Measurements from ENCODE around the gene F13A1. TPM values are rescaled to one million over a fixed set of nuclear protein-coding genes. Genes with fewer than 3 reads are reported as not detected.

Gene F13A1
- total RNA-seq, 1 donor from 2014 or later, result 187 TPM

DNA sequence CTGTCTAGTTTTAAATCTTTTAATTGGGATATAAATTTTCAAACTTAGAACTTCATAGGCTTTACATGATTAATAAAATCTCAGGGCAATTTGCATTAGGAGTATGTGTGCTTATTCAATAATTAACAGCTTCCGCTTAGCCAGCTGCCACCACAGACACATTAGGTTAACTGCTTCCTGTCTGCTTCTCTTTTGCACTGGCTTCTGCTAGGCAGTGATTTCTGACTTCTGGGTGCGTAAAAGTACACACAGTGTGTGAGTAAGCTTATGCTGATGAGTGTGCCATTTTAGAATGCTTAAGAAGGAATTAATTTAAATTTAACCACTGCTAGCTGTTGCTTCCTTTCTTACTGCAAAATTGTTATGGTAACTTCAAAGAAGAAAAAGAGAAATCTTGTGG is 73.9 kb downstream of the F13A1 start:
- no peak for ATAC-seq
- DNase-seq, result no peak
- TF ChIP-seq, protein P1, sequence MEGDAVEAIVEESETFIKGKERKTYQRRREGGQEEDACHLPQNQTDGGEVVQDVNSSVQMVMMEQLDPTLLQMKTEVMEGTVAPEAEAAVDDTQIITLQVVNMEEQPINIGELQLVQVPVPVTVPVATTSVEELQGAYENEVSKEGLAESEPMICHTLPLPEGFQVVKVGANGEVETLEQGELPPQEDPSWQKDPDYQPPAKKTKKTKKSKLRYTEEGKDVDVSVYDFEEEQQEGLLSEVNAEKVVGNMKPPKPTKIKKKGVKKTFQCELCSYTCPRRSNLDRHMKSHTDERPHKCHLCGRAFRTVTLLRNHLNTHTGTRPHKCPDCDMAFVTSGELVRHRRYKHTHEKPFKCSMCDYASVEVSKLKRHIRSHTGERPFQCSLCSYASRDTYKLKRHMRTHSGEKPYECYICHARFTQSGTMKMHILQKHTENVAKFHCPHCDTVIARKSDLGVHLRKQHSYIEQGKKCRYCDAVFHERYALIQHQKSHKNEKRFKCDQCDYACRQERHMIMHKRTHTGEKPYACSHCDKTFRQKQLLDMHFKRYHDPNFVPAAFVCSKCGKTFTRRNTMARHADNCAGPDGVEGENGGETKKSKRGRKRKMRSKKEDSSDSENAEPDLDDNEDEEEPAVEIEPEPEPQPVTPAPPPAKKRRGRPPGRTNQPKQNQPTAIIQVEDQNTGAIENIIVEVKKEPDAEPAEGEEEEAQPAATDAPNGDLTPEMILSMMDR (IDR thresholded peaks at IDR 0.05), result no peak
- Histone ChIP-seq H3K36me3 (no peaks in the 10 kb centered on the region), H3K4me1 (no peaks in the 10 kb centered on the region), H3K9me3 (no peaks in the 10 kb centered on the region), H3K27me3 (ENCODE audit: low read depth) (no peaks in the 10 kb centered on the region), H3K27ac (no peak overlapping the region), H3K4me3 (no peak overlapping the region)
- intact Hi-C loops (cut with DNase I), result no loop called here

DNA sequence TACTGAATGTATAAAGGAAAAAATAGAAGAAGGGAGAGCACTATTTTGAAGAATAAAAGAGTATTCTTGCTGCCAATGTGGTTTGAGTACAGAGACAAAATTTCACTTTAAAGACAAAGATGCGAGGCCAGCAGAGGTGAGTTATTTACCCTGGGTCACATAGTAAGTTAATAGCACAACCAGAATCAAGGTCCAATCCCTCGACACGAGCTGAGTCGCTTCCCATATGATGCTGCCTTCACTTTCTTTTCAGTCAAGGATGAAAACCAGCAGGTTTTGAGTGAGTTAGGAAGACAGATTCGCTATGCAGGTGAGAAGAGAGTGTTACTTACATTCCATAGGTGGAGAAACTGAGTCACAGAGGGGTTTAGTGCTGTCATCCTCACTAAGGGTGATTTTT is 75.8 kb downstream of the F13A1 start:
- Histone ChIP-seq H3K27me3 (ENCODE audit: low read depth) (no peaks in the 10 kb centered on the region), H3K9me3 (no peaks in the 10 kb centered on the region), H3K4me1 (no peaks in the 10 kb centered on the region), H3K36me3 (no peaks in the 10 kb centered on the region), H3K4me3 (no peak overlapping the region), H3K27ac (no peak overlapping the region)
- no peak for DNase-seq
- intact Hi-C loops (cut with DNase I), result no loop called here
- ATAC-seq, result no peak
- TF ChIP-seq, protein P1 (IDR thresholded peaks at IDR 0.05), result no peak

DNA sequence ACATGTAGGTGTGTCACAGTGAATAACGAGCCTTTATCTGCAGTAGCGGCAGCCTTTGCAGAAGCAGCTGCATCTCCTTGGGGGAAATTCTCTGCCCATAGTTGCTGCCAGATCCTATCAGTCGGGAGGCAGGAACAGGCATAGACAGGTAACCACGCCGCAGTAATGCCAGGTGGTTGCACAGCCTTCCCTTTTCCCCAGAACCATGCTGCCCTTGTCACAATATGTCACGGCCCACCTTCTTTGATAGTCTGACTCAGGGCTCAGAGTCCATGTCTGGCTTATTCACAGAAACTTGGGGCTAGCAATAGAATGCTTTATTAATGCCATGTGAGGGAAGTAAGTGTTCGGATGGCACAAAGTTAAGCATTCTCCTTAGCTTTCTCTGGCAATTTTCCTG is 76.6 kb downstream of the F13A1 start:
- intact Hi-C loops (cut with DNase I), result no loop called here
- no peak for ATAC-seq

DNA sequence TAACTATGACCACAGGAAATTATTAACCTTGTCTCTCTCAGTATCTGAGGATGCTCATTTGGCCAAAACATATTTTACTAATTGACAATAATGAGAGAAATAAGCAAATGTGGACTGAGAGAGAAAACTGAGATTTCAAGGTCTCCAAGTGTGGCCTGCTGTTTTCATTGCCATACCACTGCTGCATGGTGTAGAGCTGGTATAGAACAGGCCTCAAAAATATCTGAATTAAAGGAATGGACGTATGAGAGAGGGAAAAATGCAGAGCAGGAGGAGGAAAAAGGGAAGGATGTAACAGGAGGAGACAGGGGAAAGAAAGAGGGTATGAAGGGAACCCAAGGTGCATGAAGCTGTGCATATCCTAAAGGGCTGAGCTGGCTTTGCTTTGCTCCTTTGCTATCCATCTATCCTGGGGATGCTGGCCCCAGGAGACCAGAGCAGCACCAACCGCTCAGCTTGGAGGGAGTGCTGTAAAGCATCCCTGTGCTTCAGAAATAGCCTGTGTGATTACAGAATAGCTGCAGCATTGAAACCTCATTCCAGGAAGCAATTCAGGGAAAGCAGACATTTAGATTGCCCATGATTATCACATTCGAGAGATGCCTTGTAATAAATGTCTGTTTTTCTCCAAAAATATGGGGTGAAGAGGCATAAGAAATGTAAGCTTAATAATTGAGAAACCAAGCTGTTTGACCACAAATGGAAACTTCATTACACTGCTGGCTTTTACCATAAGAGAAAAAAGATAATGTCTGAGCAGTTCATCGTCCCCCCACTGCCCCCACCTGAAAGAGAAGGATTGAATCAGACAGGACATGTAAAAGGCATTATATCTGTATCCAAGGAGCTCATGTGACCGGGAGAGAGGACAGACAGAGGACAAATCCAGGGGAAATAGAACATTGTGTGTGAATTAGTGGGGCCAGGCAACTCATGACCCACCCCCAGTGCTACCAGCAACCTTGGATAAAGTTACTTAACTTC is 80.6 kb downstream of the F13A1 start:
- no peaks in the 10 kb centered on the region for H3K9me3 ChIP-seq
- H3K27me3 ChIP-seq (ENCODE audit: low read depth), result no peaks in the 10 kb centered on the region
- H3K36me3 ChIP-seq, result no peaks in the 10 kb centered on the region
- no peak overlapping the region for H3K27ac ChIP-seq
- TF ChIP-seq, protein P1 (IDR thresholded peaks at IDR 0.05), result no peak
- DNase-seq (no peak), ATAC-seq (no peak)
- H3K4me3 ChIP-seq, result no peak overlapping the region
- no peaks in the 10 kb centered on the region for H3K4me1 ChIP-seq
- intact Hi-C loops (cut with DNase I), result no loop called here

More for the DNA sequence above, 76.6 kb downstream of the F13A1 start:
- H3K4me3 ChIP-seq, result no peak overlapping the region
- no peak overlapping the region for H3K27ac ChIP-seq
- TF ChIP-seq, protein P1 (IDR thresholded peaks at IDR 0.05), result no peak
- no peaks in the 10 kb centered on the region for H3K36me3 ChIP-seq
- H3K27me3 ChIP-seq (ENCODE audit: low read depth), result no peaks in the 10 kb centered on the region
- no peaks in the 10 kb centered on the region for H3K4me1 ChIP-seq
- no peak for DNase-seq
- no peaks in the 10 kb centered on the region for H3K9me3 ChIP-seq

DNA sequence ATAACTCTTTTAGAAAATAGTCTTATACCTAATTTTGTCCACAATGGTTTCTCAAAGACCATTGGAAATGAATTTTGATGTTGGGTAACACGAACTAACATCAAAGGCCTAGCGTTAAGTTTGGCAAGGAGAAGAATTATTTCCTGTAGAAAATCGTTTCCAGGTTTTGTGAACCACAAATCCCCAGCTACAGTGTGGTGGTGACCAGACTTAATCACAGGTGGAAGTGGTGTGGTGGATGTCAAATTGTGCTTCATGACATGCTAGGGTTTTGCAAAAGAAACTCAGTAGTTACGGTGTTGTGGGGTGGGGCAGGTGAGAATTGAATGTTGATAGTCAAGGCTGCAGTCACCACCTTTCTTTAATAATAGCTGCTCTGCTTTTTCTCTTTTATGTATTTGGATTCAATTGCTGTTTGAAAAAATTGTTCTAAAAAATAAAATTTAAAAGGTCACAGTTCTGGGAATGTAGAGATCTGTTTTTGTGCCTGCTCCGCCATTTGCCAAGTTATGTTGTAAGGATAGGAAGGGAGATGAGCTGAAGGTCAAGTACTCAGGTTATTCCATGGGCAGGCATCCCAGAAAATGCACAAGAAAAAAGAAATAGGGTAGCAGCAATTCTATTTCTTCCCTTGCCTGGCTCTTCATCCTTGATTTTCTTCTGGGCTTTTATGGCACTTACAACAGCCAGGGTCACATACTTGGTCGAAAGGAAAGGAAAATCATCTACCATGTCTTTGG is 83.6 kb downstream of the F13A1 start:
- no peak overlapping the region for H3K4me3 ChIP-seq
- H3K27me3 ChIP-seq (ENCODE audit: low read depth), result no peaks in the 10 kb centered on the region
- TF ChIP-seq, protein P1 (IDR thresholded peaks at IDR 0.05), result no peak

More for the DNA sequence above, 83.6 kb downstream of the F13A1 start:
- intact Hi-C loops (cut with DNase I), result no loop called here
- DNase-seq, result no peak
- Histone ChIP-seq H3K4me1 (no peaks in the 10 kb centered on the region), H3K9me3 (no peaks in the 10 kb centered on the region), H3K27ac (no peak overlapping the region), H3K36me3 (no peaks in the 10 kb centered on the region)
- ATAC-seq, result no peak

Measured in lower lobe of right lung (tissue), 2 donors.